Right atrium auricular region (tissue), 2 donors: ENCODE results near the gene AQP10. TPM values are rescaled to one million over a fixed set of nuclear protein-coding genes. Genes with fewer than 3 reads are reported as not detected.
A peak's percentile ranks its signal among the peaks of the same experiment; 100 is the strongest.

Source experiments
- DNase-seq: peaks from one replicate; pipeline ENCODE4 v3.0.0-alpha.2; 2019; ENCODE audit warnings: low spot score
- H3K27ac ChIP-seq, 2 donors: fragments of 200-600 bp; sonication (generic); 1 replicate in 1 of 2; 2 replicates in 1 of 2; pipeline ENCODE4 v1.5.1; 2016 to 2019
- H3K27me3 ChIP-seq, 2 donors: fragments of 200-600 bp; sonication (generic); one replicate each; pipeline versions ENCODE4 v1.5.1 to v1.6.0; 2017 to 2019
- H3K36me3 ChIP-seq: fragments of 200-600 bp; sonication (generic); one replicate; pipeline ENCODE4 v1.5.1; 2016
- H3K4me1 ChIP-seq, 2 donors: fragments of 200-600 bp; sonication (generic); one replicate each; pipeline versions ENCODE4 v1.5.1 to v1.6.0; 2017 to 2019
- H3K4me3 ChIP-seq, 2 donors: fragments of 200-600 bp; sonication (generic); 1 replicate in 1 of 2; 2 replicates in 1 of 2; pipeline ENCODE4 v1.5.1; 2017 to 2019; ENCODE audit warnings: mild to moderate bottlenecking in 1 of 2, moderate library complexity in 1 of 2
- H3K9me3 ChIP-seq, 2 donors: fragments of 200-600 bp; sonication (generic); one replicate each; pipeline ENCODE4 v1.5.1; 2019
- CTCF ChIP-seq, 2 donors: fragments of 200-600 bp; sonication (generic); IDR thresholded peaks; one replicate each; pipeline ENCODE4 v1.5.1; 2019; ENCODE audit warnings: antibody characterized with exemption in 2 of 2
- total RNA-seq, 2 donors: library from RNA; depleted of rRNA; stranded (reverse); fragments of >200 nt; gene quantifications; one replicate each; pipeline ENCODE4 v1.1.0, GENCODE V29; 2016

The AQP10 gene
- total RNA-seq, 2 donors from 2014 or later: not detected

GRCh38 chr1:154348429-154349076 lies 27.7 kb downstream of the AQP10 start:
- no peak for TF ChIP-seq CTCF (IDR thresholded peaks at IDR 0.05)
- H3K27ac ChIP-seq: no peak overlapping the region

GRCh38 chr1:154349121-154349520 lies 28.2 kb downstream of the AQP10 start:
- H3K27ac ChIP-seq: no peak overlapping the region
- no peaks in the 10 kb centered on the region for H3K9me3 ChIP-seq
- peaks cover 0 to 19% of the 10 kb centered on the region in 2 donors for H3K4me1 ChIP-seq
- TF ChIP-seq CTCF (IDR thresholded peaks at IDR 0.05): no peak
- no peaks in the 10 kb centered on the region for H3K27me3 ChIP-seq
- DNase-seq: no peak
- H3K4me3 ChIP-seq: no peak overlapping the region
- peaks cover 54% of the 10 kb centered on the region for H3K36me3 ChIP-seq

More at GRCh38 chr1:154348429-154349076, 27.7 kb downstream of the AQP10 start:
- Histone ChIP-seq H3K9me3 (no peaks in the 10 kb centered on the region), H3K4me3 (no peak overlapping the region), H3K4me1 (peaks cover 0 to 15% of the 10 kb centered on the region in 2 donors), H3K36me3 (peaks cover 59% of the 10 kb centered on the region), H3K27me3 (no peaks in the 10 kb centered on the region)
- no peak for DNase-seq

GRCh38 chr1:154350383-154350782 lies 29.5 kb downstream of the AQP10 start:
- Histone ChIP-seq H3K27me3 (no peaks in the 10 kb centered on the region), H3K27ac (no peak overlapping the region), H3K4me3 (no peak overlapping the region), H3K9me3 (no peaks in the 10 kb centered on the region), H3K36me3 (peaks cover 41% of the 10 kb centered on the region), H3K4me1 (peaks cover 0 to 19% of the 10 kb centered on the region in 2 donors)
- no peak for DNase-seq
- TF ChIP-seq CTCF (IDR thresholded peaks at IDR 0.05): no peak

GRCh38 chr1:154351363-154352068 lies 30.6 kb downstream of the AQP10 start:
- TF ChIP-seq CTCF (IDR thresholded peaks at IDR 0.05): no peak
- DNase-seq: no peak
- Histone ChIP-seq H3K9me3 (no peaks in the 10 kb centered on the region), H3K27ac (no peak overlapping the region), H3K36me3 (peaks cover 30% of the 10 kb centered on the region), H3K4me3 (no peak overlapping the region), H3K27me3 (no peaks in the 10 kb centered on the region), H3K4me1 (peaks cover 0 to 19% of the 10 kb centered on the region in 2 donors)

GRCh38 chr1:154352245-154352580 lies 31.3 kb downstream of the AQP10 start:
- Histone ChIP-seq H3K4me3 (peak overlapping the region; percentile 31 to 51), H3K4me1 (peaks cover 0 to 19% of the 10 kb centered on the region in 2 donors), H3K27ac (peak overlapping the region; percentile 58 to 64), H3K27me3 (no peaks in the 10 kb centered on the region), H3K36me3 (peaks cover 23% of the 10 kb centered on the region), H3K9me3 (no peaks in the 10 kb centered on the region)
- DNase-seq: no peak
- TF ChIP-seq CTCF (IDR thresholded peaks at IDR 0.05): no peak
